Kidney glomerular epithelial cell (primary cell): ENCODE results near the gene METTL6.
"Not testable (repeated sequence)": the region's sequence is repeated elsewhere in the genome, so short reads cannot be mapped to it uniquely, and the experiment has no call there.

ENCODE experiments used
- DNase-seq: peaks from one replicate; lab custom pipeline; 2025; lab: John Stamatoyannopoulos, UW

METTL6 gene

GRCh38 chr3:15451216-15452113, 24.1 kb upstream of the METTL6 start:
- DNase-seq, result no peak

- no peak for DNase-seq
Measured at GRCh38 chr3:15450438-15451215, 23.3 kb upstream of the METTL6 start.

- DNase-seq, result no peak
Measured at GRCh38 chr3:15449489-15450224, 22.3 kb upstream of the METTL6 start.

GRCh38 chr3:15443826-15444524, 16.6 kb upstream of the METTL6 start:
- no peak for DNase-seq

GRCh38 chr3:15440891-15441290, 13.5 kb upstream of the METTL6 start:
- no peak for DNase-seq

GRCh38 chr3:15439476-15439875, 12.1 kb upstream of the METTL6 start:
- DNase-seq, result no peak

GRCh38 chr3:15438983-15439382, 11.6 kb upstream of the METTL6 start:
- no peak for DNase-seq

GRCh38 chr3:15436246-15436645, 8.9 kb upstream of the METTL6 start:
- no peak for DNase-seq

GRCh38 chr3:15434756-15435155, 7.4 kb upstream of the METTL6 start:
- DNase-seq, result no peak

- no peak for DNase-seq
Measured at GRCh38 chr3:15433531-15433930, 6.2 kb upstream of the METTL6 start.

GRCh38 chr3:15431256-15431837, 4.0 kb upstream of the METTL6 start:
- no peak for DNase-seq

- no peak for DNase-seq
Measured at GRCh38 chr3:15430624-15431023, 3.3 kb upstream of the METTL6 start.

GRCh38 chr3:15429080-15429479, 1.7 kb upstream of the METTL6 start:
- DNase-seq, result no peak

- peak; percentile 43 for DNase-seq
Measured at GRCh38 chr3:15428539-15428938, 1.2 kb upstream of the METTL6 start.

- no peak for DNase-seq
Measured at GRCh38 chr3:15427981-15428380, 637 bp upstream of the METTL6 start.

- no peak for DNase-seq
Measured at GRCh38 chr3:15426579-15427118, 695 bp downstream of the METTL6 start.

- peak; percentile 16 for DNase-seq
Measured at GRCh38 chr3:15420871-15421270, 6.5 kb downstream of the METTL6 start.

- not testable (repeated sequence) for DNase-seq
Measured at GRCh38 chr3:15410966-15411365, 16.4 kb downstream of the METTL6 start.

GRCh38 chr3:15409774-15410173, 17.6 kb downstream of the METTL6 start:
- no peak for DNase-seq

GRCh38 chr3:15409239-15409638, 18.1 kb downstream of the METTL6 start:
- DNase-seq, result no peak

GRCh38 chr3:15405448-15406050, 21.8 kb downstream of the METTL6 start:
- DNase-seq, result peak; percentile 69
